H9 (cell line): ENCODE data around the gene SUMO2. TPM values are rescaled to one million over a fixed set of nuclear protein-coding genes. Genes with fewer than 3 reads are reported as not detected.

Experiments
- DNase-seq: peaks from one replicate; pipeline ENCODE4 v3.0.0-alpha.2; 2017
- H2AFZ ChIP-seq: one replicate; pipeline ENCODE4 v1.6.1; 2013; ENCODE audit warnings: mild to moderate bottlenecking, low read length, control low read depth, moderate library complexity
- H2AK5ac ChIP-seq: 2 replicates; pipeline ENCODE4 v1.6.1; 2013; ENCODE audit warnings: low read length, control low read depth, mixed read lengths; ENCODE audit not compliant: insufficient read length
- H2BK120ac ChIP-seq: one replicate; pipeline ENCODE4 v1.6.1; 2013; ENCODE audit warnings: low read depth, mild to moderate bottlenecking, low read length, control low read depth, inconsistent platforms; ENCODE audit not compliant: poor library complexity, severe bottlenecking
- H2BK12ac ChIP-seq: 2 replicates; pipeline ENCODE4 v1.6.1; 2013; ENCODE audit warnings: low read length, control low read depth, mixed read lengths, low read depth; ENCODE audit not compliant: insufficient read length
- H2BK15ac ChIP-seq: 2 replicates; pipeline ENCODE4 v1.6.1; 2013; ENCODE audit warnings: low read depth, low read length, control low read depth
- H2BK20ac ChIP-seq: one replicate; pipeline ENCODE4 v1.6.1; 2013; ENCODE audit warnings: low read depth, mild to moderate bottlenecking, low read length, control low read depth, inconsistent platforms; ENCODE audit not compliant: poor library complexity, severe bottlenecking
- H2BK5ac ChIP-seq: 2 replicates; pipeline ENCODE4 v1.6.1; 2013; ENCODE audit warnings: low read length, control low read depth, mixed read lengths; ENCODE audit not compliant: insufficient read length
- H3K14ac ChIP-seq: 2 replicates; pipeline ENCODE4 v1.6.1; 2013; ENCODE audit warnings: low read length, control low read depth; ENCODE audit not compliant: insufficient read depth
- H3K18ac ChIP-seq: 2 replicates; pipeline ENCODE4 v1.6.1; 2013; ENCODE audit warnings: low read depth, mild to moderate bottlenecking, mixed read lengths, low read length, control low read depth; ENCODE audit not compliant: insufficient read length
- H3K23ac ChIP-seq: 2 replicates; pipeline ENCODE4 v1.6.1; 2013; ENCODE audit warnings: low read length, control low read depth, mixed read lengths, low read depth; ENCODE audit not compliant: insufficient read length
- H3K23me2 ChIP-seq: 2 replicates; pipeline ENCODE4 v1.6.1; 2013; ENCODE audit warnings: low read depth, mild to moderate bottlenecking, mixed read lengths, low read length, control low read depth; ENCODE audit not compliant: insufficient read length, poor library complexity, severe bottlenecking
- H3K27ac ChIP-seq: 2 replicates; pipeline ENCODE4 v1.5.1; 2013; ENCODE audit warnings: low read length, control low read depth, mixed read lengths, low read depth; ENCODE audit not compliant: insufficient read length
- H3K27me3 ChIP-seq: 2 replicates; pipeline ENCODE4 v1.6.1; 2013; ENCODE audit warnings: low read length, control low read depth, inconsistent platforms; ENCODE audit not compliant: insufficient read depth
- H3K4ac ChIP-seq: 2 replicates; pipeline ENCODE4 v1.6.1; 2013; ENCODE audit warnings: low read depth, mild to moderate bottlenecking, control low read depth, inconsistent platforms, low read length, moderate library complexity
- H3K4me1 ChIP-seq: 2 replicates; pipeline ENCODE4 v1.6.1; 2013; ENCODE audit warnings: low read length, control low read depth, inconsistent platforms; ENCODE audit not compliant: insufficient read depth
- H3K4me2 ChIP-seq: 2 replicates; pipeline ENCODE4 v1.6.1; 2013; ENCODE audit warnings: low read length, control low read depth, mixed read lengths; ENCODE audit not compliant: insufficient read length, insufficient read depth
- H3K56ac ChIP-seq: 2 replicates; pipeline ENCODE4 v1.6.1; 2013; ENCODE audit warnings: low read depth, mild to moderate bottlenecking, mixed read lengths, low read length, control low read depth; ENCODE audit not compliant: insufficient read length
- H3K79me1 ChIP-seq: 2 replicates; pipeline ENCODE4 v1.6.1; 2013; ENCODE audit warnings: low read depth, mild to moderate bottlenecking, moderate library complexity, low read length, control low read depth, inconsistent platforms; ENCODE audit not compliant: insufficient read depth, poor library complexity, severe bottlenecking
- H3K79me2 ChIP-seq: 2 replicates; pipeline ENCODE4 v1.6.1; 2013; ENCODE audit warnings: low read length, control low read depth, inconsistent platforms; ENCODE audit not compliant: insufficient read depth
- H3K9ac ChIP-seq: 2 replicates; pipeline ENCODE4 v1.6.1; 2013; ENCODE audit warnings: low read length, control low read depth, mixed read lengths; ENCODE audit not compliant: insufficient read length; ENCODE audit errors: extremely low read depth
- H3K9me3 ChIP-seq: one replicate; pipeline ENCODE4 v1.6.1; 2013; ENCODE audit warnings: low read depth, low read length, inconsistent platforms; ENCODE audit not compliant: control insufficient read depth
- H3T11ph ChIP-seq: one replicate; pipeline ENCODE4 v1.6.1; 2013; ENCODE audit warnings: mild to moderate bottlenecking, low read length, control low read depth, inconsistent platforms
- H4K20me1 ChIP-seq: one replicate; pipeline ENCODE4 v1.6.1; 2013; ENCODE audit not compliant: control insufficient read depth, insufficient read length, insufficient read depth
- H4K5ac ChIP-seq: 2 replicates; pipeline ENCODE4 v1.6.1; 2013; ENCODE audit warnings: low read depth, mild to moderate bottlenecking, mixed read lengths, low read length, control low read depth; ENCODE audit not compliant: insufficient read length
- H4K8ac ChIP-seq: replicated peaks from 2 replicates; pipeline ENCODE4 v1.6.1; 2013; ENCODE audit warnings: low read length, control low read depth, mixed read lengths, low read depth; ENCODE audit not compliant: insufficient read length
- H4K91ac ChIP-seq: 2 replicates; pipeline ENCODE4 v1.6.1; 2013; ENCODE audit warnings: low read depth, mild to moderate bottlenecking, moderate library complexity, mixed read lengths, low read length, control low read depth; ENCODE audit not compliant: insufficient read length
- H3K27ac Mint-ChIP-seq, 3 experiments: 2 replicates in 2 of 3; 3 replicates in 1 of 3; pipeline ENCODE4 v1.8.0; 2020 to 2021; ENCODE audit warnings: mixed read lengths in 3 of 3, mild to moderate bottlenecking in 1 of 3, moderate library complexity in 1 of 3
- H3K27me3 Mint-ChIP-seq: 2 replicates; pipeline ENCODE4 v1.8.0; 2021; ENCODE audit warnings: low read depth, mild to moderate bottlenecking, moderate library complexity, mixed read lengths
- H3K36me3 Mint-ChIP-seq, 3 experiments: 2 replicates in 2 of 3; 3 replicates in 1 of 3; pipeline ENCODE4 v1.8.0; 2020 to 2021; ENCODE audit warnings: low read depth in 3 of 3, mixed read lengths in 3 of 3; ENCODE audit not compliant: insufficient read depth in 1 of 3
- H3K4me1 Mint-ChIP-seq, 2 experiments: 2 replicates each; pipeline ENCODE4 v1.8.0; 2020; ENCODE audit warnings: mixed read lengths in 2 of 2
- H3K4me3 Mint-ChIP-seq, 2 experiments: 2 replicates in 1 of 2; 3 replicates in 1 of 2; pipeline ENCODE4 v1.8.0; 2020 to 2021; ENCODE audit warnings: mild to moderate bottlenecking in 2 of 2, mixed read lengths in 2 of 2, moderate library complexity in 1 of 2
- H3K9me3 Mint-ChIP-seq, 2 experiments: 2 replicates in 1 of 2; 3 replicates in 1 of 2; pipeline ENCODE4 v1.8.0; 2020; ENCODE audit warnings: mild to moderate bottlenecking in 2 of 2, mixed read lengths in 2 of 2, moderate library complexity in 1 of 2
- WGBS: extraction: QIAGEN DNeasy Blood & Tissue Kit; methylation state at CpG from one replicate; pipeline ENCODE4 v1.1.7; 2013; ENCODE audit warnings: missing lambda C conversion rate, low lambda C conversion rate, mixed read lengths; ENCODE audit not compliant: insufficient read length; ENCODE audit errors: extremely low coverage; 5-methylcytosine and 5-hydroxymethylcytosine counted together
- total RNA-seq: library from RNA; stranded (reverse); gene quantifications from 2 replicates; pipeline ENCODE4 v1.2.1, GENCODE V29; 2021
- TF ChIP-seq, protein P1 (sequence below): fragments of 200-600 bp; sonication (generic); conservative IDR thresholded peaks from 3 replicates; pipeline ENCODE4 v1.8.0; 2021; ENCODE audit warnings: antibody characterized with exemption, mild to moderate bottlenecking

SUMO2 gene
- total RNA-seq, 1 experiment from 2014 or later: 813 TPM

DNA sequence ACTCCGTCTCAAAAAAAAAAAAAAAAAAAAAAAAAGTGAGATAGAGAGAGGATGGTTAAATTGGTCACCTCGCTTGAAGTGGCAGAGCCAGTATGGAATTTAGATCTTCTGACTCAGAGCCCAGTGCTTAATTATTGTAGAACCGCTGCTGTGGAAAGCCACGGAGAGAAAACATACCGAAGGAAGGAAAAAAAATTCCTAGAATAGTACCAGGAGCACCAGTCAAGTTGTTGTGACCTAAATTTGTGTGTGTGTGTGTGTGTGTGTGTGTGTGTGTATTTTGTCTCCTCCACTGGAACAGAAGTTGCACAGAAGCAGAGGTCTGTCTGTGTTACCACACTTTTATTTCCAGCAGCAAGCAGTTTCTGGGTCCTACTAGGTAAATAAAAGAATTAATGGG is 12.1 kb upstream of the SUMO2 start:
- H3K36me3 Mint-ChIP-seq: no peaks in the 10 kb centered on the region
- TF ChIP-seq, protein P1, sequence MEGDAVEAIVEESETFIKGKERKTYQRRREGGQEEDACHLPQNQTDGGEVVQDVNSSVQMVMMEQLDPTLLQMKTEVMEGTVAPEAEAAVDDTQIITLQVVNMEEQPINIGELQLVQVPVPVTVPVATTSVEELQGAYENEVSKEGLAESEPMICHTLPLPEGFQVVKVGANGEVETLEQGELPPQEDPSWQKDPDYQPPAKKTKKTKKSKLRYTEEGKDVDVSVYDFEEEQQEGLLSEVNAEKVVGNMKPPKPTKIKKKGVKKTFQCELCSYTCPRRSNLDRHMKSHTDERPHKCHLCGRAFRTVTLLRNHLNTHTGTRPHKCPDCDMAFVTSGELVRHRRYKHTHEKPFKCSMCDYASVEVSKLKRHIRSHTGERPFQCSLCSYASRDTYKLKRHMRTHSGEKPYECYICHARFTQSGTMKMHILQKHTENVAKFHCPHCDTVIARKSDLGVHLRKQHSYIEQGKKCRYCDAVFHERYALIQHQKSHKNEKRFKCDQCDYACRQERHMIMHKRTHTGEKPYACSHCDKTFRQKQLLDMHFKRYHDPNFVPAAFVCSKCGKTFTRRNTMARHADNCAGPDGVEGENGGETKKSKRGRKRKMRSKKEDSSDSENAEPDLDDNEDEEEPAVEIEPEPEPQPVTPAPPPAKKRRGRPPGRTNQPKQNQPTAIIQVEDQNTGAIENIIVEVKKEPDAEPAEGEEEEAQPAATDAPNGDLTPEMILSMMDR: no peak
- Histone ChIP-seq H3K9me3 (no peaks in the 10 kb centered on the region), H4K8ac (no peak overlapping the region), H4K20me1 (no peaks in the 10 kb centered on the region), H3K9ac (no peak overlapping the region), H2BK20ac (no peak overlapping the region), H3K18ac (no peak overlapping the region), H3T11ph (no peak overlapping the region), H3K4ac (no peak overlapping the region), H3K23ac (no peak overlapping the region), H2BK5ac (no peak overlapping the region), H3K79me2 (no peaks in the 10 kb centered on the region), H3K27me3 (no peaks in the 10 kb centered on the region), H3K23me2 (no peaks in the 10 kb centered on the region), H2BK15ac (no peak overlapping the region), H2AFZ (no peak overlapping the region), H3K27ac (no peak overlapping the region), H2AK5ac (no peak overlapping the region), H2BK12ac (no peak overlapping the region), H3K4me2 (no peak overlapping the region), H3K56ac (no peak overlapping the region), H3K14ac (no peak overlapping the region), H2BK120ac (no peak overlapping the region), H3K79me1 (no peaks in the 10 kb centered on the region), H3K4me1 (no peaks in the 10 kb centered on the region), H4K91ac (no peak overlapping the region), H4K5ac (no peak overlapping the region)
- H3K9me3 Mint-ChIP-seq: no peaks in the 10 kb centered on the region
- no CpG with 5 or more reads among the region's 5 CpGs for WGBS
- no peaks in the 10 kb centered on the region; the same call in 1 of the 2 replicates for H3K27me3 Mint-ChIP-seq
- H3K4me3 Mint-ChIP-seq: no peak overlapping the region
- no peak for DNase-seq
- no peaks in the 10 kb centered on the region for H3K4me1 Mint-ChIP-seq
- peak overlapping the region in 1 of 3 experiments; percentile 75; a peak in 1 of 7 replicates for H3K27ac Mint-ChIP-seq
